ENCODE results near the gene PCDH9. TPM values are rescaled to one million over a fixed set of nuclear protein-coding genes. Genes with fewer than 3 reads are reported as not detected.

Gene PCDH9
- total and polyA plus RNA-seq, 8 donors = 2.0 to 11.6 (median 3.1) TPM

GRCh38 chr13:66427458-66427861 lies 802.7 kb downstream of the PCDH9 start:
- DNase-seq (no peak), ATAC-seq (no peak)
- Histone ChIP-seq H3K27me3 (no peaks in the 10 kb centered on the region), H3K4me3 (no peak overlapping the region), H3K36me3 (no peaks in the 10 kb centered on the region), H3K9me3 (peaks cover 0 to under 1% of the 10 kb centered on the region in 2 donors), H3K27ac (no peak overlapping the region), H3K4me1 (no peaks in the 10 kb centered on the region)
- no peak for TF ChIP-seq CTCF (IDR thresholded peaks at IDR 0.05)
- intact Hi-C loops (cut with DNase I) = no loop called here

- no peaks in the 10 kb centered on the region for H3K36me3 ChIP-seq
- no peaks in the 10 kb centered on the region for H3K27me3 ChIP-seq
- ATAC-seq (no peak), DNase-seq (no peak)
- peaks cover 0 to 11% of the 10 kb centered on the region in 2 donors for H3K9me3 ChIP-seq
- H3K4me3 ChIP-seq = no peak overlapping the region
- no peaks in the 10 kb centered on the region for H3K4me1 ChIP-seq
- no peak overlapping the region for H3K27ac ChIP-seq
- TF ChIP-seq CTCF (IDR thresholded peaks at IDR 0.05) = no peak
- intact Hi-C loops (cut with DNase I) = no loop called here
These were observed 804.4 kb downstream of the PCDH9 start for GRCh38 chr13:66425741-66426140.

- Histone ChIP-seq H3K27ac (no peak overlapping the region), H3K36me3 (no peaks in the 10 kb centered on the region), H3K9me3 (peaks cover 0 to 19% of the 10 kb centered on the region in 2 donors), H3K4me3 (no peak overlapping the region), H3K4me1 (no peaks in the 10 kb centered on the region), H3K27me3 (no peaks in the 10 kb centered on the region)
- intact Hi-C loops (cut with DNase I) = no loop called here
- DNase-seq = no peak
- TF ChIP-seq CTCF (IDR thresholded peaks at IDR 0.05) = no peak
- ATAC-seq = no peak
These were observed 805.7 kb downstream of the PCDH9 start for GRCh38 chr13:66424422-66424821.

- TF ChIP-seq CTCF (IDR thresholded peaks at IDR 0.05) = no peak
- Histone ChIP-seq H3K9me3 (peaks cover 0 to 6% of the 10 kb centered on the region in 2 donors), H3K36me3 (no peaks in the 10 kb centered on the region), H3K4me1 (no peaks in the 10 kb centered on the region), H3K27me3 (no peaks in the 10 kb centered on the region), H3K4me3 (no peak overlapping the region), H3K27ac (no peak overlapping the region)
- DNase-seq = no peak
- no peak for ATAC-seq
- intact Hi-C loops (cut with DNase I) = no loop called here
These were observed 814.7 kb downstream of the PCDH9 start for GRCh38 chr13:66415444-66415843.

GRCh38 chr13:66414066-66414800 lies 815.9 kb downstream of the PCDH9 start:
- H3K4me1 ChIP-seq = no peaks in the 10 kb centered on the region
- no peak for TF ChIP-seq CTCF (IDR thresholded peaks at IDR 0.05)

More at GRCh38 chr13:66414066-66414800, 815.9 kb downstream of the PCDH9 start:
- Histone ChIP-seq H3K4me3 (no peak overlapping the region), H3K9me3 (no peaks in the 10 kb centered on the region), H3K27me3 (no peaks in the 10 kb centered on the region), H3K27ac (no peak overlapping the region), H3K36me3 (no peaks in the 10 kb centered on the region)
- ATAC-seq (no peak), DNase-seq (no peak)
- intact Hi-C loops (cut with DNase I) = no loop called here

All from left lung (tissue), 10 donors.